Skin epidermis (tissue), 12 donors: ENCODE measurements around the gene LRRN4CL.
A peak's percentile ranks its signal among the peaks of the same experiment; 100 is the strongest.

Source experiments
- H3K27ac ChIP-seq, 21 experiments: fragments of 200-600 bp; sonication (generic) in 11 of 21; one replicate each; pipeline ENCODE4 v1.5.0; 2020; ENCODE audit warnings: mild to moderate bottlenecking in 3 of 21, inconsistent platforms in 2 of 21, moderate library complexity in 2 of 21
- H3K4me3 ChIP-seq, 7 experiments: fragments of 200-600 bp; sonication (generic) in 2 of 7; one replicate each; pipeline ENCODE4 v1.5.0; 2020; ENCODE audit warnings: inconsistent platforms in 2 of 7, mild to moderate bottlenecking in 2 of 7, moderate library complexity in 1 of 7

The LRRN4CL gene

DNA sequence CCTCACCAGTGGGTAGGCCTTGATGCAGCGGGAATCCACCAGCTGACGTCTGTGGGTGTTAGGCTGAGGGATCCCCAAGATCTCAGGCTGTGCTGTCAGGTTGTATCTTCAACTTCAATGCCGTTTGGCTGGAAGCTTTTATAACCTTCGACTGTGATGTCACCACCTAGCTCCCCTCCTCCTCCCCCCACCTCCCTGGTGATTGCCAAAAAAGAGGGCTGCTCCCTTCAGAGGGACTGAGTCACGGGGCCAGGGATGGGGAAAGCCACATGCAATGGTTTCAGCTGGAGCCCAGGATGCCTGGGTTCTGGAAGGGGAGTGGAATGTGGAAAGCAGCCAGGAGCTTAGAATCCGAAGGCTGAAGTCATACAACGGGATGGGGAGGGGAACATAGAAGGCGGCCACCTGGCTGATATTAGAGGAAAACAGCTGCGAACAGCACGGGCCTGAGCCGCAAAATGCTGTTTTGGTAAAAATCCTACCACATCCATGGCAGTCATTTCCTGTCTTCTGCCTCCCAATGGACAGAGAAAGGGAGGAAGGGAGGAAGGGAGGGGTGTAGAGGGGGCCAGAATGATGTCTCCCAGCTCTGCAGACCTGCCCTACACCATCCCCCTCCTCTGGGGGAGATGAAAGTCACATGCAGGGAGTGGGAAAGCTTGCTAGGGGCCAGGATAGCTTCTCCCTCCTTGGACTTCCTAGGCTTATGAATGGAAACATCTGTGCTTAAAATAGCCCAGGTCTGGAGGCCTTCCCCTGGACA is at the start of gene LRRN4CL:
TSS of gene LRRN4CL (minus strand) at position 110 of the 763 bp plus-strand sequence. CDS start 1,022 bp downstream, outside the sequence.
- Histone ChIP-seq H3K4me3 (peak within 1 kb of the TSS in 2 of 7 experiments; percentile 13 to 33), H3K27ac (peak within 1 kb of the TSS in 15 of 21 experiments; percentile 19 to 82 (median 50))

DNA sequence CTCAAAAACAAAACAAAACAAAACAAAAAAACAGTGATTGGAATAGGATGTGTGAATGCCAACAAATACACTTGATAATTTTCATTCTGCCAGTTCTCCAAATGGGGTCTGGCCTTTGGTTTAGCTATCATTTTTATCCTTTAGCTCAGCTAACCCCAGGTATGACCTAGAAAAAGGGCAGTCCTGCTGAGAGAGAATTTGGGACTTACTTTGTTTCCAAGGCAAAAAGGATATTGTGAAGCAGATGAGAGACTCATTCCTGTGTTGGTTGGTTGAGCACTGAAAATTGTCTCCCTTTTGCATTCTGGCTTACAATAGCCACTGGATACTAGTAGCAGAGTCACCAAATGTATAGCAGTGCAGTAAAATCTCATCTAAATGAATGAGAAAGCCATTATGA is 47.9 kb upstream of the LRRN4CL start:
- H3K27ac ChIP-seq, result no peak overlapping the region
- H3K4me3 ChIP-seq, result no peak overlapping the region

DNA sequence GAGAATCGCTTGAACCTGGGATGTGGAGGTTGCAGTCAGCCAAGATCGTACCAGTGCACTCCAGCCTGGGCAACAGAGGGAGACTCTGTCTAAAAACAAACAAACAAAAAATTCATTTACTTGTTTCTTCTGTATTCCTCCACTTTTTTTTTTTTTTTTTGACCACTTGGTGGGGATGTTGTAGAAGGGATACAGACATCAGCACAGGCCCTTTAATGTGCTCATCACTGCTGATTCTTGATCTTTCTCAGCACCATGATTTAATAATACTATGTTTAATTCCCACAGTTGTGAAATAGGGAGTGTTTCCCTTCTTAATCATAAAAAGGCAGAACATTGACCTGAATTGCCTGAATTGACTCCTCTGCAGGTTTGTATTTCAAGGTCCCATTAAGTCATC is 43.5 kb upstream of the LRRN4CL start:
- no peak overlapping the region for H3K4me3 ChIP-seq
- H3K27ac ChIP-seq, result no peak overlapping the region

DNA sequence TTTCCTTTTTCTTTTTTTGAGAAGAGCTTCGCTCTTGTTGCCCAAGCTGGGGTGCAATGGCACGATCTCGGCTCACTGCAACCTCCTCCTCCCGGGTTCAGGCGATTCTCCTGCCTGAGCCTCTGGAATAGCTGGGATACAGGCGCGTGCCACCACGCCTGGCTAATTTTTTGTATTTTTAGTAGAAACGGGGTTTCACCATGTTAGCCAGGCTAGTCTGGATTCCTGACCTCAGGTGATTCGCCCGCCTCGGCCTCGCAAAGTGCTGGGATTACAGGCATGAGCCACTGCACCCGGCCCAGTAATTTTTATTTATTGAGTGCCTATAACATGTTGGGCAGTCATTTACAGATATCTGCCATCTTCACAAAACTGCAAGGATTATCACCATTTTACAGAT is 40.7 kb upstream of the LRRN4CL start:
- Histone ChIP-seq H3K27ac (peak overlapping the region in 14 of 21 experiments; percentile 19 to 99 (median 94)), H3K4me3 (peak overlapping the region in 6 of 7 experiments; percentile 68 to 97 (median 90))

DNA sequence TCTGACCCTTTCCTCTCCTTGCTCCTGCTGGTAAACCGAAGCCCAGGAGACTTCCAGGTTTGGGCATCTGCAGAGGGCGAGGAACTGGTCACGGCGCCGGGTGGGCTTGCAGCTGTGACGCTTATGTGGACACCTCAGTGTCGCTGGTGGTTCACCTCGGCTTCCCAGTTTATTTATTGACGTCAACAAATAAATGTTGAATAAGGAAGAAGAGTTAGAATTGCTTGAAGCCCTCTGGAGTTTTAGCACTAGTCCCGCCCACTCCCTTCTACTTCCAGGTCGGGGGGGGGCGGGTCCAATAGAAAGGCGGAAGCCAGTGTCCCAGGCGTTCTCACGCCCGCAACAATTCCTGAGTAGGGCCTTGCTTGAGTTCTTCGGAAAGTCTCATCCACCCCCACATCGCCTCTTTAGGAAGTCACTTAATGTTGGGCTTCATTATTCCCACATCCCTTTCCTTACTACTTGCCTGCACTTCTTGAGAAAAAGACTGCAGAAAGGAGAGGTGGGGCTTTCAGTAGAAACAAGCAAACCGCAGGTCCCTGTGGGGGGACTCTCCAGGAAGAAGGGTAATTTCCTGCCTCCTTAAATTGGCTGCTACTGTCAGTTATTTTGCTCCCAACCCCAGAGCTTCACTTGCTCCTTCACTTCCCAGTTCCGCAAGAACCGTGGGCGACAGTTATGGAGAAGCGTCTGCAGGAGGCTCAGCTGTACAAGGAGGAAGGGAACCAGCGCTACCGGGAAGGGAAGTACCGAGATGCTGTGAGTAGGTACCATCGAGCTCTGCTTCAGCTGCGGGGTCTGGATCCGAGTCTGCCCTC is 39.0 kb upstream of the LRRN4CL start, which contains the start of gene TTC9C:
TSS of gene TTC9C (plus strand) at position 316 of the 818 bp plus-strand sequence. CDS start at position 679, 363 bp downstream.
- H3K27ac ChIP-seq, result peak within 1 kb of the TSS; percentile 68 to 99 (median 94)

DNA sequence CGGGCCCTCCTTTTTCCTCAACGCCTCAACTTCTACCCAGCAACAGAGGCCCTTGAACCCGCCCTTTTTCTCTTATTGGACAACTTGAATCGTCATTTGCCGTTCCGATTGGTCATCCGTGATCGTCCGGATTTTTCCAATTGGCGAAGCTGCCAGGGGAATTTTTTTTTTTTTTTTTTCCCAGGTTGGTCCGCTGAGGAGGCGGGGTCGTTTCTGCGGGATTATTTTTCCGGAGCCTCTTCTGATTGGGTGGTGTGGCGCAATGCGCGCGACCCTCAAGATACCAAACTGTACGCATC is 38.5 kb upstream of the LRRN4CL start:
- H3K4me3 ChIP-seq, result peak overlapping the region; percentile 68 to 97 (median 90)
- H3K27ac ChIP-seq, result peak overlapping the region; percentile 68 to 99 (median 94)

More for the DNA sequence above, 39.0 kb upstream of the LRRN4CL start, which contains the start of gene TTC9C:
- H3K4me3 ChIP-seq, result peak within 1 kb of the TSS; percentile 68 to 97 (median 90)

DNA sequence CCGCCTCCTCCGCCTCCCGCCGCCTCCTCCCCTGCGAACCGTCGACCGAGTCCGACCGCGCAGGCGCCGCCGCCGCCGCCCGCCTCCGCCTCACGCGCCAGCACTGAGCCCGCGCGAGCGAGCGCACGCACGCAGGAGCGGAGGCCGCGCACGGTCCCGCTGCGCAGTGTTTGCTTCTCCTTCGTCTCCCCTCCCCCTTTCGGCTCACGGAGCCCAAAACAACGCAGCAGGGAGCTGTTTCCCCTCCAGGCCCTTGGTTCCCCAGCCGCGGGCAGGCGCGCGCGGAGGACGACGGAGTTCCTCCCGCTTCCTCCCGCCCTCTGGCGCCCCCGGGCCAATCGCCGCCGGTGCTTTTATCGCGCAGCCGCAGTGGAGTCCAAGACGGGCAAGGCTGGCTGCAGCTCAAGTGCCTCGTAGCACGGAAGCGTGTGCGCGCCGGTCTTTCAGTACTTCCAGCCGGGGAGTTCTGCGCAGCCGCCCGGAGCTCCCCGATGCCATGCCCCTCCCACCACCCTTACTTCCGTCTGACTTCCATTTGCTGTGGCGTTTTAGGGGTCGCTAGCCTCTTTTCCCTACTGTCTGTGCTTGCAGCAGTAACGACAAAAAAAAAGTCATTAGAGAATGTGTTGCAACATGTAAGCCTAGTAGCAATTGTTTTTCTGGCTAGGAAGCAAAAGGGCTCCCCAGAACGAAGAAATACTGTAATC is 38.0 kb upstream of the LRRN4CL start, which contains the start of gene HNRNPUL2:
TSS of gene HNRNPUL2 (minus strand) at position 293 of the 707 bp plus-strand sequence. CDS start 301 bp downstream, outside the sequence.
- H3K4me3 ChIP-seq, result peak within 1 kb of the TSS; percentile 68 to 97 (median 90)

DNA sequence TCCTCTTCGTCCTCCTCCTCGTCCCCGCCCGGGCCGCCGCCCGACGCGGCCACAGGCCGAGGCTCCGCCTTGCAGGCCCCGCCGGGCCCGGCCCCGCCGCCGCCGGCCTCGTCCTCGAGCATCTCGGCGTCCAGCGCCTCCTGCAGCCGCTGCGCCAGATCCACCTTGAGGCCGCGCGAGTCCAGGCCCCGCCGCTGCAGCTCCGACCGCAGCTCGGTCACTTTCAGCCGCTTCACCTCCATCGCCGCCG is 37.5 kb upstream of the LRRN4CL start:
- Histone ChIP-seq H3K27ac (peak overlapping the region; percentile 86 to 99 (median 94)), H3K4me3 (peak overlapping the region; percentile 68 to 97 (median 90))

More for the DNA sequence above, 38.0 kb upstream of the LRRN4CL start, which contains the start of gene HNRNPUL2:
- H3K27ac ChIP-seq, result peak within 1 kb of the TSS; percentile 86 to 99 (median 94)

DNA sequence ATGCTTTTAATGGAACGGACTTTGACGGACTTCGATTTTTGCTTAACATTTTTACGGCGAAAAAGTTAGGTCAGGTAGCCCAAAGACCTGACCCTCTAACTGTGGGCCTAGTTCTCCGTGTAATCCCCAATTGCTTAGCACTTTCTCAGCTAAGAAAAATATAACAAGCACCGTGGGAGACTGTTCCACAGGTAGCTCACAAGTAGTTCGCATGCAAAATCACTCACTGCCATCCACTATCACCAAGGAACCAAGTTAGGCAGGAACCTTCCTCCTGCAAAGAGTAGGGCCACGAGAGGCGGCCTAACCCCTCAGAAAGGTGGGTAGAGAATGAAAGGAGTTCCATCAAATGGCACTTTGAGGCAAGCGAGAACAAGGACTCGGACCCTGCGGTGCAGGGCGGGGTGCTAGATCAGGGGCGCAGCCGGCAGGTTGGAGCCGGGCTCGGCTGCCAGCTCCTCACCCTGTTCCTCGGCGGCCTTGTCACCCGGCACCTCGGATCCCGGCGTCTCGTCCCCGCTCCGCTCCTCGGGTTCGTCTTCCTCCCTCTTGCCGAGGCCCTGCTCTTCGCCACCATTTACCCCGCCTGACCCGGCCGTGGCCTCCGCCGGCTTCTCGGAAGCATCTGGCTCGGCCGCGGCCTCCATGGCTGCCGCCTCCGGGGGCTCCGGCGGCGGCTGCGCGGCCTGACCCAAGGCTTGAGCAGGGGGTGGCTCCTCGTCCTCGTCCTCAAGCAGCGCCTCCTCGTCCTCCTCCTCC is 37.0 kb upstream of the LRRN4CL start:
- H3K27ac ChIP-seq, result peak overlapping the region; percentile 86 to 99 (median 94)
- H3K4me3 ChIP-seq, result peak overlapping the region; percentile 68 to 97 (median 90)

DNA sequence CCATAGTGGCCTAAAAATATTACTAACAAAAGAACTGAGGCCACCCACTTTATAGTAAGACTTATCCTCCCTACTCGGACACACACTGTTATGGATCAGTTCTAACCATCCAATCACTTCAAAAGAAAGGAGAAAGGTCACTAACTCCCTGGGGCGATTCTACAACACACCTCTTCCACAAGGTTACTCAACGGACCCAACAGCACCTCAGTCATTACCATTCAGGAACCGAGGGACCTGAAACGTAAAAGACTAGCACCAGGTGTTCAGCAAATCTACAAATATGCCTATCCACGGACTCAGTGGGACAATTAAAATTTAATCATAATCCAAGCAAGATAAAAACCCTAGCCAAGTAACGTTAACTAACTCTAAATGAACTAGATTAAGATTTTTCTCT is 36.3 kb upstream of the LRRN4CL start:
- Histone ChIP-seq H3K27ac (peak overlapping the region in 18 of 21 experiments; percentile 86 to 99 (median 94)), H3K4me3 (peak overlapping the region; percentile 68 to 97 (median 90))

DNA sequence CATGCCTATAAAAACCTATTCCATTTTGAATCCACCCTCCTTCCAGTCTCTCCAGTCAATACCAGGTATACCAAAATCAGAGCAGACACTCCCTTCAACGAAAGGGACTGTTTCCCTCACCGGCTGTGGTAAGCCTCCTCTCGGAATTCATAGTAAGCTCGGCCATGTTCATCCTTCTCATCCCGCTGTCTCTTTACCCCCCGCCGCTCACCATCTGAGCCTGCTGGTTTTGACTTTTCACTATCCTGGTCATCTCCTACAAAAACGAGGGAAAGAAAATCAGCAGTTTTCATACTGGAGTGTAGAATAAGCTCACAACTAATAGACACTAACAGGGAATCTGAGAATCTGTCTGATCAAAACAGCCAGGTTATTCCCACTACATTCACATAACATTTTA is 34.8 kb upstream of the LRRN4CL start:
- H3K27ac ChIP-seq, result peak overlapping the region in 2 of 21 experiments; percentile 89 to 96
- H3K4me3 ChIP-seq, result peak overlapping the region in 3 of 7 experiments; percentile 1 to 90 (median 86)

DNA sequence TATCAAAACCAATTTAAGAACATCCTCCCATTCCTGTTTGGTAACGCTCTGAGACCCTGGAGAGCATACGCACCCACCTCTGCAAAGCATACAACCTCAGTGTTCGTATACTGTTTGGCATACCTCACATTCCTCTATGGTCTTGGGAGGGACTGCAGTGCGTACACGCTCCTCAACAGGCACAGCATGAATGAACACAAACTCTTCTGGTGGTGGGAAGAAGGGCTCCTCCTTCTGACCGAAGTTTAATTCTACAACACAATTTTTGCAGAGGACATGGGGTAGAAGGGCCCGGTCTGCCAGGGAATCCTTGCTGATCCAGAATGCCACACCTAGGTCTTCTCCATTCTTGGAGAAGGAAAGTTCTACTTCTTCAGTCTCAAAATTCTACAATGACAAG is 32.7 kb upstream of the LRRN4CL start:
- Histone ChIP-seq H3K4me3 (no peak overlapping the region), H3K27ac (no peak overlapping the region)

DNA sequence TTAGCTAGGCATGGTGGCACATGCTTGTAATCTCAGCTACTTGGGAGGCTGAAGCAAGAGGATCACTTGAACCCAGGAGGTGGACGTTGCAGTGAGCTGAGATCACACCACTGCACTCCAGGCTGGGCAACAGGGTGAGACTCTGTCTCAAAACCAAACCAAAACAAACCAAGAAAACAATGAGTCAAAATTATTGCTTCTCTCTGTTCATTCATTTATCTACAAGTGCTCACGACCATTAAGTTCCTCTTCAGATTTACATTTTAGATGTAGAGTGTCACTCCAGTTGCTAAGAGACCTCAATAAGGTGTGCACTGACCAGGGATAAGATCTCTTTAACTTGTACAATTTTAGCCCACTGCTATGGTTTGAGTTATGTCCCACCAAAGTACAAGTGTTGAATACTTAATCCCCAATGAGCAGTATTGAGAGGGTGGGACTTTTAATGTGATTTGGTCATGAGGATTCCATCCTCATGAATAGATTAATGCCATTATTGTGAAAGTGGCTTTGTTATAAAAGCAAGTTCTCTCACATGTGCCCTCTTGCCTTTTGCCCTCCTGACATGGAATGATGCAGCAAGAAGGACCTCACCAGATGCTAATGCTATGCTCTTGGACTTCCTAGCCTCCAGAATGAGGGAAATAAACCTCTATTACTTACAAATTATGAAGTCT is 30.1 kb upstream of the LRRN4CL start:
- Histone ChIP-seq H3K4me3 (no peak overlapping the region), H3K27ac (peak overlapping the region in 1 of 21 experiments; percentile 20)

DNA sequence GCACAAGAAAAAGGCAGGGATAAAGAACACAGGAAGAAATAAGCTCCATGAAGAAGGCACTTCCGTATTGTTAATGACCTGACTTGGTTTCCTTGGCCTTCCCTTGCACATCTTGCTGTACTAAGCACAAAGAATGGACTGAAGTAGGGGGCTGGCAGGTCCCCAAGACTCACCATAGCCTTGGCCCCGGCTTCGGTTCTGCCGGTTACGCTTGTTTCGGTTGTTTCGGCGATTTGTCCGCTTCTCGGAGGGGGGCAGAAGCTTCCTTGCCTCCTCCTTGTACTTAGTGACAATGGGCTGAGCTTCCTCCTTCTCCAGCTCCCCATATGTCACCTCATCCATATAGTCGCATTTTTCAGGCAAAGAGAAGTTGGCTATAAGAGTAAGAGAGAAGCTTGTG is 27.5 kb upstream of the LRRN4CL start:
- no peak overlapping the region for H3K4me3 ChIP-seq
- peak overlapping the region in 1 of 21 experiments; percentile 13 for H3K27ac ChIP-seq

DNA sequence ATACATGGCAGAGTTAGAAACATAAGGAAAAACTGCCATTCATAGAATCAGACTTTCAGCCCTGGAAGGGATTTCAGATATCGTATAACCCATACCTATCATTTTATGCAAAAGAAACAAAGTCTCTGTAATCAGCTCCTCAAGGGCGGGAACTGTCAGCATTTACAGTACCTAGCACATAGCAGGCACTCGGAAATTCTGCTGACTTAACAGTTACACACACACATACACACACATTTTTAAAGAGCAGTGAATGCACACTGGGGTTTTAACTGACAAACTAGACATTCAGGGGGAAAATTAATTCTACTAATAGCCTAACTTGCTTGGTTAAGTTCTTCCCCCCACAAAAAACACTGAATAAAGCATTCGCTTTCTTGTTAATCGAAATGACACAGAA is 26.9 kb upstream of the LRRN4CL start:
- H3K4me3 ChIP-seq, result no peak overlapping the region
- H3K27ac ChIP-seq, result peak overlapping the region in 1 of 21 experiments; percentile 27

DNA sequence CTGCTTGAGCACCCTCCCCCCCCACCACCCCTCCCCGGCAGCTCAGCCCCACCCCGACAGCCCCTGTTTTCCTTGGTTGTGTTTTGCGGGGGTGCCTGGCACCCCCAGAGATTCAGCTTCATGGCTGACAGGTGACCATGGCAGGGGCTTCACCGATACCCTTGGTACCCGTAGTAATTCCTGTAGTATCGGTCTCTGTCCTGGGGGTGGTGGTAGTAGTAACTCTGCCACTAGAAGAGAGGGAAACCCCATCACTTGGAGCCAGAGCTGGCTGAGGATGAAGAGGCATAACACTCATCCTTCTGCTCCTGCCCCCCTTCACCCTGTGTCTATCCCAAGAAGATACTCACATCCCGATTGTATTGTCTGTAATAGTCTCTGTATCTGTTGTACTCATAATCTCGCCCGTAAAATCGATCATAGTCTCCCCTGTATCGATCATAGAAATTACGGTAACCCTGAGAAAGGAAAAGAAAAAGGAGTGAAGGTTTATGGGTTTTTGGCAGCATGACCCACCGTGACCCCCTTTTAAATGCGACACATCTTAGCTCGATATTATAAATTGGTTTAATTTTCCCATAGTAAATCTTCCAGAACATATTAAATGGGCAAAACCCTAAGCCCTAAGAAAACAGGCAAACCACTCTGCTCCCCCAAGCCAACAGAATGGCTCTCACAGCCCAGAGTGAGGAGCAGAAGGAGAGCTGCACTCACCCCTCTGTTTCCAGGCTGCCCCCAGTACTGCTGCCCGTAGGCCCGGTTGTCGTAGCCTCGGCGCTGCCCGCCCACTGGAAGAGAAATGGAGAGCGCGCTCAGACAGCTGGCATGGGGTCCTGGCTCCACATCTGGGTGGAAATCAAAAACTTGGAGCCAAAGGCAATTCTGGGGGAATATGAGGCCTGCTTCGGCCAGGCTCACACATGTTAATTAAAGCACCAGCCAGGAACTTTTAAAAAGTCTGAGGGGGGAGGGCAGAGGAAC is 26.1 kb upstream of the LRRN4CL start:
- Histone ChIP-seq H3K4me3 (no peak overlapping the region), H3K27ac (peak overlapping the region in 3 of 21 experiments; percentile 3 to 38 (median 27))

DNA sequence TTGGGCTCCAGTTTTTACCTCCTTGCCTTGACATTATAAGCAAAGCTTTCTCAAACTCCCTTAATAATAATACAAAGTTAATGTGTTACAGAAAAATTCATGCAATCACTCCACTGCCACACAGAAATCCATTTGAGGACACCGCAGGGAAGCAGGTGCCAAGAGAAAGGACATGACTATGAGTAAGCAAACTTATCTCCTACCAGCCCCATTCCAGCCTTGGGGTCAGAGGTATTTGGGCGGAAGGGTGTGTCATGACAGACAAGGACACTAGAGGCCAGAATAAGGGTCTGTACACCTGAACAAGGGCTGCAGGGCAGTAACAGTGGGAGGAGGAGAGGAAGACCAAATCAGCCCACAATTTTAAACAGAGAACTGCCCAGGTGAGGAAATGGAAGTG is 24.0 kb upstream of the LRRN4CL start:
- Histone ChIP-seq H3K27ac (peak overlapping the region in 3 of 21 experiments; percentile 8 to 15 (median 9)), H3K4me3 (no peak overlapping the region)
